Upper lobe of left lung (tissue), 6 donors: ENCODE results near the gene DENND5B. TPM values are rescaled to one million over a fixed set of nuclear protein-coding genes. Genes with fewer than 3 reads are reported as not detected.

Experiments used
- ATAC-seq, 2 donors: fragments of 200-7000 bp; cut with Tn5 transposase; one replicate each; pipeline ENCODE4 v1.9.1; 2022; ENCODE audit warnings: mild to moderate bottlenecking in 2 of 2, moderate library complexity in 2 of 2; ENCODE audit not compliant: low FRiP score in 2 of 2
- DNase-seq, 2 donors: peaks; one replicate each; pipeline ENCODE4 v3.0.0-alpha.2; 2019 to 2020
- H3K27ac ChIP-seq, 4 donors: fragments of 200-600 bp; sonication (generic); one replicate each; pipeline ENCODE4 v1.5.1; 2016 to 2019
- H3K27me3 ChIP-seq, 4 donors: fragments of 200-600 bp; sonication (generic); one replicate each; pipeline ENCODE4 v1.5.1; 2017 to 2019
- H3K36me3 ChIP-seq, 4 donors: fragments of 200-600 bp; sonication (generic); one replicate each; pipeline ENCODE4 v1.5.1; 2016 to 2019
- H3K4me1 ChIP-seq, 4 donors: fragments of 200-600 bp; sonication (generic); one replicate each; pipeline ENCODE4 v1.5.1; 2018 to 2019
- H3K4me3 ChIP-seq, 4 donors: fragments of 200-600 bp; sonication (generic); one replicate each; pipeline ENCODE4 v1.5.1; 2017 to 2019; ENCODE audit warnings: mild to moderate bottlenecking in 2 of 4, moderate library complexity in 1 of 4
- H3K9me3 ChIP-seq, 4 donors: fragments of 200-600 bp; sonication (generic); one replicate each; pipeline ENCODE4 v1.5.1; 2018 to 2019
- CTCF ChIP-seq, 6 experiments: fragments of 450-650 bp in 4 of 6; fragments of 200-600 bp in 2 of 6; sonication (generic) in 2 of 6; IDR thresholded peaks; one replicate each; pipeline ENCODE4 v1.5.1; 2016 to 2019; ENCODE audit warnings: antibody characterized with exemption in 6 of 6
- EP300 ChIP-seq, 4 donors: sonication (generic); formaldehyde crosslinking; IDR thresholded peaks; one replicate each; pipeline ENCODE4 v1.5.1; 2017; ENCODE audit warnings: antibody characterized with exemption in 4 of 4, control low read depth in 2 of 4
- POLR2A ChIP-seq, 4 donors: fragments of 450-650 bp; IDR thresholded peaks; one replicate each; pipeline ENCODE4 v1.5.1; 2016 to 2017; ENCODE audit warnings: antibody characterized with exemption in 4 of 4, mild to moderate bottlenecking in 2 of 4
- POLR2AphosphoS5 ChIP-seq, 2 donors: sonication (generic); formaldehyde crosslinking; IDR thresholded peaks; one replicate each; pipeline ENCODE4 v1.5.1; 2017; ENCODE audit warnings: antibody characterized with exemption in 2 of 2
- WGBS, 2 donors: methylation state at CpG; one replicate each; pipeline ENCODE4 v1.1.5; 2017 to 2018; 5-methylcytosine and 5-hydroxymethylcytosine counted together
- total RNA-seq, 6 donors: library from RNA; depleted of rRNA in 4 of 6; stranded (reverse); fragments of >200 nt in 4 of 6; gene quantifications; one replicate each; pipeline versions ENCODE4 v1.1.0 to v1.2.1, GENCODE V29; 2016 to 2021
- donor health status: DM: no; HTN: no; CAD: no; lungs with moderate emphysema.
- donor health status: DM: no; HTN: yes; CAD: no; lungs with severe emphysema.

Gene DENND5B
- total RNA-seq, 6 donors from 2014 or later = 4.1 to 12.6 (median 5.8) TPM

GRCh38 chr12:31366104-31366621 lies 224.8 kb downstream of the DENND5B start:
- WGBS, 2 donors = 91 to 92% methylated on average over 11 of the region's 11 CpGs
- TF ChIP-seq CTCF (IDR thresholded peaks at IDR 0.05) = no peak
- no peak for TF ChIP-seq POLR2A (IDR thresholded peaks at IDR 0.05)
- no peak for TF ChIP-seq EP300 (IDR thresholded peaks at IDR 0.05)
- no peak for TF ChIP-seq POLR2AphosphoS5 (IDR thresholded peaks at IDR 0.05)
- Histone ChIP-seq H3K9me3 (no peaks in the 10 kb centered on the region), H3K36me3 (no peaks in the 10 kb centered on the region), H3K4me1 (peaks cover 7 to 22% (median 14%) of the 10 kb centered on the region in 4 donors), H3K27ac (no peak overlapping the region), H3K4me3 (no peak overlapping the region), H3K27me3 (no peaks in the 10 kb centered on the region)
- ATAC-seq (no peak), DNase-seq (no peak)

- ATAC-seq (no peak), DNase-seq (no peak)
- H3K27ac ChIP-seq = no peak overlapping the region
- H3K27me3 ChIP-seq = no peaks in the 10 kb centered on the region
- H3K4me3 ChIP-seq = no peak overlapping the region
- peaks cover 0 to 5% (median 1%) of the 10 kb centered on the region in 4 donors for H3K4me1 ChIP-seq
- 81 to 96% methylated on average over 2 of the region's 2 CpGs for WGBS, 2 donors
- H3K36me3 ChIP-seq = no peaks in the 10 kb centered on the region
- TF ChIP-seq POLR2A (IDR thresholded peaks at IDR 0.05) (no peak), POLR2AphosphoS5 (IDR thresholded peaks at IDR 0.05) (no peak), EP300 (IDR thresholded peaks at IDR 0.05) (no peak), CTCF (IDR thresholded peaks at IDR 0.05) (no peak)
- H3K9me3 ChIP-seq = no peaks in the 10 kb centered on the region
These were observed 227.1 kb downstream of the DENND5B start for GRCh38 chr12:31363831-31364230.

- Histone ChIP-seq H3K27ac (no peak overlapping the region), H3K9me3 (no peaks in the 10 kb centered on the region), H3K27me3 (no peaks in the 10 kb centered on the region), H3K4me3 (no peak overlapping the region), H3K36me3 (no peaks in the 10 kb centered on the region), H3K4me1 (peaks cover 0 to 3% (median 0%) of the 10 kb centered on the region in 4 donors)
- ATAC-seq (no peak), DNase-seq (no peak)
- TF ChIP-seq CTCF (IDR thresholded peaks at IDR 0.05) = no peak
- TF ChIP-seq POLR2A (IDR thresholded peaks at IDR 0.05) = no peak
- no peak for TF ChIP-seq POLR2AphosphoS5 (IDR thresholded peaks at IDR 0.05)
- no peak for TF ChIP-seq EP300 (IDR thresholded peaks at IDR 0.05)
- WGBS, 2 donors = 53 to 73% methylated on average over 6 of the region's 6 CpGs
These were observed 227.5 kb downstream of the DENND5B start for GRCh38 chr12:31363416-31363809.

GRCh38 chr12:31362759-31363415 lies 228.0 kb downstream of the DENND5B start:
- TF ChIP-seq POLR2AphosphoS5 (IDR thresholded peaks at IDR 0.05) = no peak
- TF ChIP-seq CTCF (IDR thresholded peaks at IDR 0.05) = peak in 1 of 6 experiments; percentile 13
- TF ChIP-seq EP300 (IDR thresholded peaks at IDR 0.05) = no peak
- no peak for TF ChIP-seq POLR2A (IDR thresholded peaks at IDR 0.05)
- DNase-seq (peak in 1 of 2 donors; percentile 26), ATAC-seq (peak; percentile 52 to 71)
- no peak overlapping the region for H3K4me3 ChIP-seq
- no peaks in the 10 kb centered on the region for H3K9me3 ChIP-seq
- H3K4me1 ChIP-seq = peaks cover 0 to 3% (median 0%) of the 10 kb centered on the region in 4 donors
- no peak overlapping the region for H3K27ac ChIP-seq
- no peaks in the 10 kb centered on the region for H3K36me3 ChIP-seq
- WGBS, 2 donors = 27 to 30% methylated on average over 6 of the region's 6 CpGs
- no peaks in the 10 kb centered on the region for H3K27me3 ChIP-seq
